Measurements from ENCODE around the gene TWSG1. TPM values are rescaled to one million over a fixed set of nuclear protein-coding genes. Genes with fewer than 3 reads are reported as not detected.

TWSG1 gene
- polyA plus RNA-seq, 3 donors = 1.6 to 5.5 (median 3.9) TPM

DNA sequence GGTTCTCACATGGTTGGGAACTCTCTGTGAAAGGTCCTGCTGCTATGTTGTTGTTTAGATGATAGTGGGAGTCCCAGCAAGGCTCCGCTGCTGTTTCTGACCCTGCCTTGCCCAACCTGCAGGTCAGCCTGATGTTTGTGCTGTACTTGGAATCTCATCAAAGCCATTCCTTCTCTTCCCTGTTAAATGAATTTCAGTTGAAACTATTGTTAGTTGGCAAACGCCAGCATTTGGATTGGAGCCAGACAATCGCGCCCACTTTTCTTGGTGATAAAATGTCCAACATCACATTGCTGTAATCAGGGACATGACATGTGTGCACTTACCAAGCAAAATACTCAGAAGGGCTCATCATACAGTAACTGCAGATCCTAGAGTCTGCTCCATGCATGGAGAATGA is 12.8 kb upstream of the TWSG1 start:
- H3K36me3 Mint-ChIP-seq = no peaks in the 10 kb centered on the region
- Histone ChIP-seq H3K4me1 (ENCODE audit: control insufficient read depth in 1 of 2, insufficient read depth in 2 of 2, low read length in 2 of 2) (peaks cover 8 to 12% of the 10 kb centered on the region in 2 donors), H2AFZ (ENCODE audit: insufficient read depth, low read depth, low read length, poor library complexity, severe bottlenecking) (no peak overlapping the region), H3K9me3 (replicated peaks in 1 of 2; ENCODE audit: control insufficient read depth in 1 of 2, insufficient read depth in 1 of 2, low read length in 2 of 2) (peaks cover 0 to 7% of the 10 kb centered on the region in 2 donors), H3K9ac (ENCODE audit: insufficient read depth, low read length, poor library complexity, severe bottlenecking) (no peak overlapping the region), H3K36me3 (replicated peaks in 1 of 2; ENCODE audit: control insufficient read depth in 1 of 2, insufficient read depth in 2 of 2, low read length in 2 of 2) (no peaks in the 10 kb centered on the region), H3K79me2 (ENCODE audit: insufficient read depth, low read length) (no peaks in the 10 kb centered on the region), H3K27me3 (ENCODE audit: control insufficient read depth in 2 of 2, insufficient read depth in 2 of 2, low read length in 2 of 2) (no peaks in the 10 kb centered on the region), H3K4me2 (replicated peaks; ENCODE audit: extremely low read depth, low read length, poor library complexity, severe bottlenecking) (no peak overlapping the region), H4K20me1 (ENCODE audit: insufficient read depth, low read length) (no peaks in the 10 kb centered on the region), H3K4me3 (replicated peaks in 1 of 3; ENCODE audit: low read depth in 2 of 3, low read length in 3 of 3) (no peak overlapping the region), H3K27ac (ENCODE audit: low read depth in 1 of 2, low read length in 2 of 2) (no peak overlapping the region)
- intact Hi-C loops (cut with micrococcal nuclease) = loop anchor here in 1 of 2 donors (10.0 kb wide), 1 partner anchor 247 kb away; no protein-coding TSS in a partner anchor
- peaks cover 0 to 8% (median 1%) of the 10 kb centered on the region in 3 donors for H3K27me3 Mint-ChIP-seq (ENCODE audit: low read depth in 3 of 3)
- no peak overlapping the region for H3K4me3 Mint-ChIP-seq
- peaks cover 5 to 11% (median 8%) of the 10 kb centered on the region in 7 donors for H3K9me3 Mint-ChIP-seq
- H3K27ac Mint-ChIP-seq = no peak overlapping the region
- H3K4me1 Mint-ChIP-seq = peaks cover 16% of the 10 kb centered on the region
- DNase-seq = no peak
- 85% methylated on average over 3 of the region's 4 CpGs for WGBS (ENCODE audit: insufficient coverage)
- TF ChIP-seq, protein P1, sequence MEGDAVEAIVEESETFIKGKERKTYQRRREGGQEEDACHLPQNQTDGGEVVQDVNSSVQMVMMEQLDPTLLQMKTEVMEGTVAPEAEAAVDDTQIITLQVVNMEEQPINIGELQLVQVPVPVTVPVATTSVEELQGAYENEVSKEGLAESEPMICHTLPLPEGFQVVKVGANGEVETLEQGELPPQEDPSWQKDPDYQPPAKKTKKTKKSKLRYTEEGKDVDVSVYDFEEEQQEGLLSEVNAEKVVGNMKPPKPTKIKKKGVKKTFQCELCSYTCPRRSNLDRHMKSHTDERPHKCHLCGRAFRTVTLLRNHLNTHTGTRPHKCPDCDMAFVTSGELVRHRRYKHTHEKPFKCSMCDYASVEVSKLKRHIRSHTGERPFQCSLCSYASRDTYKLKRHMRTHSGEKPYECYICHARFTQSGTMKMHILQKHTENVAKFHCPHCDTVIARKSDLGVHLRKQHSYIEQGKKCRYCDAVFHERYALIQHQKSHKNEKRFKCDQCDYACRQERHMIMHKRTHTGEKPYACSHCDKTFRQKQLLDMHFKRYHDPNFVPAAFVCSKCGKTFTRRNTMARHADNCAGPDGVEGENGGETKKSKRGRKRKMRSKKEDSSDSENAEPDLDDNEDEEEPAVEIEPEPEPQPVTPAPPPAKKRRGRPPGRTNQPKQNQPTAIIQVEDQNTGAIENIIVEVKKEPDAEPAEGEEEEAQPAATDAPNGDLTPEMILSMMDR (IDR thresholded peaks at IDR 0.05) = no peak

- H3K9ac ChIP-seq (ENCODE audit: insufficient read depth, low read length, poor library complexity, severe bottlenecking) = no peak overlapping the region
- no peaks in the 10 kb centered on the region for H3K27me3 ChIP-seq (ENCODE audit: control insufficient read depth in 2 of 2, insufficient read depth in 2 of 2, low read length in 2 of 2)
- no peak overlapping the region for H3K4me3 ChIP-seq (replicated peaks in 1 of 3; ENCODE audit: low read depth in 2 of 3, low read length in 3 of 3)
- no peak overlapping the region for H3K4me2 ChIP-seq (replicated peaks; ENCODE audit: extremely low read depth, low read length, poor library complexity, severe bottlenecking)
- no peak overlapping the region for H3K27ac ChIP-seq (ENCODE audit: low read depth in 1 of 2, low read length in 2 of 2)
- TF ChIP-seq, protein P1 (IDR thresholded peaks at IDR 0.05) = no peak
- H3K9me3 ChIP-seq (replicated peaks in 1 of 2; ENCODE audit: control insufficient read depth in 1 of 2, insufficient read depth in 1 of 2, low read length in 2 of 2) = peaks cover under 1 to 7% of the 10 kb centered on the region in 2 donors
- no peaks in the 10 kb centered on the region for H3K36me3 Mint-ChIP-seq
- no peaks in the 10 kb centered on the region for H3K36me3 ChIP-seq (replicated peaks in 1 of 2; ENCODE audit: control insufficient read depth in 1 of 2, insufficient read depth in 2 of 2, low read length in 2 of 2)
- H3K4me3 Mint-ChIP-seq = peak overlapping the region in 1 of 2 donors; percentile 18
- peak in 2 of 3 donors; percentile 2 to 16 for DNase-seq
- H2AFZ ChIP-seq (ENCODE audit: insufficient read depth, low read depth, low read length, poor library complexity, severe bottlenecking) = peak overlapping the region; percentile 7
- peak overlapping the region in 2 of 7 donors; percentile 10 to 25 for H3K27ac Mint-ChIP-seq
- peaks cover 0 to 8% (median 1%) of the 10 kb centered on the region in 3 donors for H3K27me3 Mint-ChIP-seq (ENCODE audit: low read depth in 3 of 3)
- peaks cover 16% of the 10 kb centered on the region for H3K4me1 Mint-ChIP-seq
- H3K79me2 ChIP-seq (ENCODE audit: insufficient read depth, low read length) = no peaks in the 10 kb centered on the region
- H3K9me3 Mint-ChIP-seq = peaks cover 5 to 11% (median 8%) of the 10 kb centered on the region in 7 donors
- 47% methylated on average over 2 of the region's 2 CpGs for WGBS (ENCODE audit: insufficient coverage)
- H3K4me1 ChIP-seq (ENCODE audit: control insufficient read depth in 1 of 2, insufficient read depth in 2 of 2, low read length in 2 of 2) = peaks cover 8 to 12% of the 10 kb centered on the region in 2 donors
- intact Hi-C loops (cut with micrococcal nuclease) = loop anchor here in 1 of 2 donors (10.0 kb wide), 1 partner anchor 248 kb away; no protein-coding TSS in a partner anchor
- H4K20me1 ChIP-seq (ENCODE audit: insufficient read depth, low read length) = no peaks in the 10 kb centered on the region
These were observed 11.8 kb upstream of the TWSG1 start for GRCh38 chr18:9322744-9323143.

Data from CD14-positive monocyte (primary cell).